ENCODE data around the gene VPS13A.

GRCh38 chr9:77142366-77142765 lies 35.0 kb upstream of the VPS13A start:
- TF ChIP-seq CTCF (IDR thresholded peaks at IDR 0.05) (no peak), ZFX (IDR thresholded peaks at IDR 0.05; ENCODE audit: borderline replicate concordance) (no peak)
